ENCODE measurements around the gene TRAPPC12.

GRCh38 chr2:3368261-3368722, 11.2 kb upstream of the TRAPPC12 start:
- no peak for TF ChIP-seq YY1 (IDR thresholded peaks at IDR 0.05; ENCODE audit: insufficient read depth, insufficient read length)
- no peak for TF ChIP-seq ZNF274 (IDR thresholded peaks at IDR 0.05; ENCODE audit: low read depth, low read length)
- TF ChIP-seq SUZ12 (IDR thresholded peaks at IDR 0.05; ENCODE audit: extremely low read depth, insufficient read depth, insufficient read length), result no peak
